Breast epithelium (tissue), 4 donors: ENCODE measurements around the gene UCK2. TPM values are rescaled to one million over a fixed set of nuclear protein-coding genes. Genes with fewer than 3 reads are reported as not detected.

ENCODE experiments used
- DNase-seq, 2 donors: peaks; one replicate each; pipeline ENCODE4 v3.0.0-alpha.2; 2019; ENCODE audit warnings: low spot score in 2 of 2
- H3K27ac ChIP-seq, 2 donors: fragments of 200-600 bp; sonication (generic) in 1 of 2; one replicate each; pipeline ENCODE4 v1.5.1; 2016 to 2019; ENCODE audit warnings: mild to moderate bottlenecking in 1 of 2
- H3K27me3 ChIP-seq, 2 donors: fragments of 200-600 bp; sonication (generic) in 1 of 2; one replicate each; pipeline versions ENCODE4 v1.5.1 to v1.6.0; 2017 to 2019; ENCODE audit warnings: control low read depth in 1 of 2, mild to moderate bottlenecking in 1 of 2
- H3K36me3 ChIP-seq: fragments of 200-600 bp; one replicate; pipeline ENCODE4 v1.5.1; 2019
- H3K4me1 ChIP-seq, 2 donors: fragments of 200-600 bp; sonication (generic); one replicate each; pipeline ENCODE4 v1.5.1; 2016 to 2019; ENCODE audit warnings: control low read depth in 1 of 2
- H3K4me3 ChIP-seq, 3 donors: fragments of 200-600 bp; sonication (generic); 1 replicate in 2 of 3; 2 replicates in 1 of 3; pipeline ENCODE4 v1.5.1; 2016 to 2019; ENCODE audit warnings: mild to moderate bottlenecking in 3 of 3, moderate library complexity in 2 of 3
- H3K9me3 ChIP-seq, 2 donors: fragments of 200-600 bp; sonication (generic) in 1 of 2; one replicate each; pipeline ENCODE4 v1.5.1; 2016 to 2019; ENCODE audit warnings: control low read depth in 1 of 2
- POLR2A ChIP-seq: fragments of 450-650 bp; IDR thresholded peaks from one replicate; pipeline ENCODE4 v1.6.1; 2016; ENCODE audit warnings: antibody characterized with exemption, mild to moderate bottlenecking, moderate library complexity
- POLR2AphosphoS5 ChIP-seq, 3 donors: sonication (generic); formaldehyde crosslinking; IDR thresholded peaks; one replicate each; pipeline ENCODE4 v1.6.1; 2017; ENCODE audit warnings: antibody characterized with exemption in 3 of 3
- intact Hi-C: fragments of 100-400 bp; cut with DNase I; formaldehyde crosslinking; loops from one replicate; pipeline ENCODE4 v1.15.1; 2023; ENCODE audit warnings: low total_unique reads
- total RNA-seq, 3 donors: library from RNA; depleted of rRNA; stranded (reverse); fragments of >200 nt; gene quantifications; one replicate each; pipeline ENCODE4 v1.1.0, GENCODE V29; 2016
- TF ChIP-seq, protein P1 (sequence below), 3 donors: fragments of 450-650 bp; IDR thresholded peaks; one replicate each; pipeline ENCODE4 v1.5.1; 2016 to 2017; ENCODE audit warnings: antibody characterized with exemption in 3 of 3, mild to moderate bottlenecking in 3 of 3, moderate library complexity in 3 of 3

The UCK2 gene
- total RNA-seq, 3 donors from 2014 or later: 13.6 to 51.1 (median 45.9) TPM

DNA sequence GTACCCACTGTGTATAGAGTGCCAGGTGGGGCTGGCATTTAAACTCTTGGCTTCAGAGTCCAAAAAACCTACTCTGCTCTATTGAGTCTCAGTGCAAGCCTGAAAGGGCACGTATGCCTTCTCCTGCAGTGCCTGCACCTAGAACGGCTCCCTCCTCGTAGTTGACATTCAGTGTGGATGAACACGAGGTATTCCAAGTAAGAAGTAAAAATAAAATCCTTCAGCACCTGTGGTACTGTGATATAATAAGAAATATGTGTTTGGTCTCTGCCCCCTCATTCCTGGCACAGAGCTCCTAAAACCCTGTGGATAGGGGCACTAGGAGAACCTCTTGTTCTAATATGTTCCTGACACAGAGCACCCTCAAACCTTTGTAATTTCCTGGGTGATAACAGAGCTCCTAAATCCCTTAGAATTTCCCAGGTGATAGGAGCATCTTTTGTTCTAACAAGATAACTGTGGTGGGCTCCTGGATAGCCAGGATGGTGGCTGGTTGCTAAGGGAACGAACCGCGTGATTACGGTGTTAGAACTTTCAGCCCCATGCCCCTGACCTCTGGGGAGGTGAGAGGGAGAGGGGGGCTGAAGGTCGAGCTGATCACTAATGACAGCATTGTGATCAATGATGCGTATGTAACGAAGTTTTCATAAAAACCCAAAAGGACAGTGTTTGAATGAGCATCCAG, 16.8 kb downstream of the UCK2 start:
- TF ChIP-seq, protein P1, sequence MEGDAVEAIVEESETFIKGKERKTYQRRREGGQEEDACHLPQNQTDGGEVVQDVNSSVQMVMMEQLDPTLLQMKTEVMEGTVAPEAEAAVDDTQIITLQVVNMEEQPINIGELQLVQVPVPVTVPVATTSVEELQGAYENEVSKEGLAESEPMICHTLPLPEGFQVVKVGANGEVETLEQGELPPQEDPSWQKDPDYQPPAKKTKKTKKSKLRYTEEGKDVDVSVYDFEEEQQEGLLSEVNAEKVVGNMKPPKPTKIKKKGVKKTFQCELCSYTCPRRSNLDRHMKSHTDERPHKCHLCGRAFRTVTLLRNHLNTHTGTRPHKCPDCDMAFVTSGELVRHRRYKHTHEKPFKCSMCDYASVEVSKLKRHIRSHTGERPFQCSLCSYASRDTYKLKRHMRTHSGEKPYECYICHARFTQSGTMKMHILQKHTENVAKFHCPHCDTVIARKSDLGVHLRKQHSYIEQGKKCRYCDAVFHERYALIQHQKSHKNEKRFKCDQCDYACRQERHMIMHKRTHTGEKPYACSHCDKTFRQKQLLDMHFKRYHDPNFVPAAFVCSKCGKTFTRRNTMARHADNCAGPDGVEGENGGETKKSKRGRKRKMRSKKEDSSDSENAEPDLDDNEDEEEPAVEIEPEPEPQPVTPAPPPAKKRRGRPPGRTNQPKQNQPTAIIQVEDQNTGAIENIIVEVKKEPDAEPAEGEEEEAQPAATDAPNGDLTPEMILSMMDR (IDR thresholded peaks at IDR 0.05): no peak
- intact Hi-C loops: no loop called here
- H3K36me3 ChIP-seq: no peaks in the 10 kb centered on the region

DNA sequence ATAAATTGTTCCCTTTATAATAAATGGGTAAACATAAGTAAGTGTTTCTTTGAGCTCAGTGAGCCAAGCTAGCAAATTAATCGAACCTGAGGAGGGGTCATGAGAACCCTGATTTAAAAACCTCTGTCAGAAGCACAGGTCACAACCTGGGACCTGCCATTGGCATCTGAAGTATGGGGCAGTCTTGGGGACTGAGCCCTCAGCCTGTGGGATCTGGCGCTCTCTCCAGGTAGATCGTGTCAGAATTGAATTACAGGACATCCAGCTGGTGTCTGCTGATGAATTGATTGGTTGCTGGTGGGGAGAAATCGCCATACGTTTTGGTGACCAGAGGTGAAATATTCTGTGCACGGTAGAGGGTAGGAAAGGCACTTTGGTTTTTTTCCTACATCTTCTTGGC, 17.5 kb downstream of the UCK2 start:
- DNase-seq: no peak
- intact Hi-C loops: no loop called here
- Histone ChIP-seq H3K4me1 (peaks cover 0 to 9% of the 10 kb centered on the region in 2 donors), H3K4me3 (no peak overlapping the region), H3K27me3 (no peaks in the 10 kb centered on the region), H3K27ac (no peak overlapping the region), H3K9me3 (no peaks in the 10 kb centered on the region), H3K36me3 (no peaks in the 10 kb centered on the region)
- TF ChIP-seq POLR2AphosphoS5 (IDR thresholded peaks at IDR 0.05) (no peak), POLR2A (no peak)
- TF ChIP-seq, protein P1 (IDR thresholded peaks at IDR 0.05): no peak

More for the DNA sequence above, 16.8 kb downstream of the UCK2 start:
- DNase-seq: no peak
- no peaks in the 10 kb centered on the region for H3K27me3 ChIP-seq
- H3K9me3 ChIP-seq: no peaks in the 10 kb centered on the region
- no peak overlapping the region for H3K4me3 ChIP-seq
- H3K4me1 ChIP-seq: peaks cover 0 to 3% of the 10 kb centered on the region in 2 donors
- no peak overlapping the region for H3K27ac ChIP-seq

DNA sequence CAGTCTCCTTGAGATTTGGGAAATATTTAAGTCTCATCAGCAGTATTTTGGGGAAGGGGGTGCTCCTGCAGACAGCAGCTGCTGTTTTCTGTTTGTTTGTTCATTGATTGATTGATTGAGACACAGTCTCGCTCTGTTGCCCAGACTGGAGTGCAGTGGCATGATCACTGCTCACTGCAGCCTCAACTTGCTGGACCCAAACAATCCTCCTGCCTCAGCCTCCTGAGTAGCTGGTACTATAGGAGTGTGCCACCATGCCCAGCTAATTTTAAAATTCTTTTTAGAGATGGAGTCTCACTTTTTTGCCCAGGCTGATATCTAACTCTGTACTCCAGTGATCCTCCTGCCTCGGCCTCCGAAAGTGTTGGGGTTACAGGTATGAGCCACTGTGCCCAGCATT, 18.2 kb downstream of the UCK2 start:
- intact Hi-C loops: no loop called here
- Histone ChIP-seq H3K4me1 (peaks cover 0 to 9% of the 10 kb centered on the region in 2 donors), H3K36me3 (no peaks in the 10 kb centered on the region), H3K27me3 (no peaks in the 10 kb centered on the region), H3K27ac (no peak overlapping the region), H3K4me3 (no peak overlapping the region), H3K9me3 (no peaks in the 10 kb centered on the region)
- no peak for DNase-seq
- no peak for TF ChIP-seq POLR2A
- TF ChIP-seq, protein P1 (IDR thresholded peaks at IDR 0.05): no peak
- TF ChIP-seq POLR2AphosphoS5 (IDR thresholded peaks at IDR 0.05): no peak

- H3K4me3 ChIP-seq: no peak overlapping the region
- no peaks in the 10 kb centered on the region for H3K27me3 ChIP-seq
- H3K36me3 ChIP-seq: no peaks in the 10 kb centered on the region
- H3K9me3 ChIP-seq: no peaks in the 10 kb centered on the region
- TF ChIP-seq, protein P1 (IDR thresholded peaks at IDR 0.05): no peak
- TF ChIP-seq POLR2AphosphoS5 (IDR thresholded peaks at IDR 0.05) (no peak), POLR2A (no peak)
- H3K4me1 ChIP-seq: peaks cover 0 to 9% of the 10 kb centered on the region in 2 donors
- peak overlapping the region in 1 of 2 donors; percentile 2 for H3K27ac ChIP-seq
- intact Hi-C loops: no loop called here
- no peak for DNase-seq
Observed at GRCh38 chr1:165845992-165846748, 18.8 kb downstream of the UCK2 start.

DNA sequence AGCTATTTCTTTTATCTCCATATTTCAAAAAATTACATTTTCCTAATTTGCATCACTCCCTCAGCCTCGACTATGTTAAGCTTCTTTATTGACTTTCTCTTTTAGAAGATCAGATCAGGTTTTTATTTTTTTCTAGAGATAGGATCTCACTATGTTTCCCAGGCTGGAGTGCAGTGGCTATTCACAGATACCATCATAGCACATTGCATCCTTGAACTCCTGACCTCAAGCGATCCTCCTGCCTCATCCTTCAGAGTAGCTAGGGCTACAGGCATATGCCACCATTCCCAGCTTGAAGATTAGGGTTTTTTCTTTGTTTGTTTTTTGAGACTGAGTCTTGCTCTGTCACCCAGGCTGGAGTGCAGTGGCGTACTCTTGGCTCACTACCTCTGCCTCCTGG, 20.1 kb downstream of the UCK2 start:
- Histone ChIP-seq H3K36me3 (no peaks in the 10 kb centered on the region), H3K4me1 (peaks cover 0 to 9% of the 10 kb centered on the region in 2 donors), H3K4me3 (no peak overlapping the region), H3K27me3 (no peaks in the 10 kb centered on the region), H3K27ac (no peak overlapping the region), H3K9me3 (no peaks in the 10 kb centered on the region)
- intact Hi-C loops: no loop called here
- TF ChIP-seq POLR2A: no peak
- TF ChIP-seq POLR2AphosphoS5 (IDR thresholded peaks at IDR 0.05): no peak
- TF ChIP-seq, protein P1 (IDR thresholded peaks at IDR 0.05): no peak
- no peak for DNase-seq
